Measurements from ENCODE around the gene LENG9. TPM values are rescaled to one million over a fixed set of nuclear protein-coding genes. Genes with fewer than 3 reads are reported as not detected.
A peak's percentile ranks its signal among the peaks of the same experiment; 100 is the strongest.

LENG9 gene
- total RNA-seq, 1 donor from 2014 or later, result 15.0 TPM

DNA sequence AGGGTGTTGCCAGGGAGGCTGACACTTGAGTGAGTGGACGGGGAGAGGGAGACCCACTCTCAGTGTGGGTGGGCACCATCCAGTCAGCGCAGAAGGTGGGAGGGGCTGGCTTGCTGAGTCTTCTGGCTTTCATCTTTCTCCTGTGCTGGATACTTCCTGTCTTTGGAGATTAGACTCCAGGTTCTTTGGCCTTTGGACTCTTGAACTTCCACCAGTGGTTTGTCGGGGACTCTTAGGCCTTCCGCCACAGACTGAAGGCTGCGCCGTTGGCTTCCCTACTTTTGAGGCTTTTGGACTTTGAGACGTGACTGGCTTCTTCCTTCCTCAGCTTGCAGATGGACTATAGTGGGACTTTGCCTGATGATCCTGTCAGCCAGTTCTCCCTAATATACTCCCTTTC is 18.8 kb downstream of the LENG9 start:
- Histone ChIP-seq H3K36me3 (ENCODE audit: control insufficient read depth, insufficient read depth, low read length) (peaks cover 1% of the 10 kb centered on the region), H3K4me3 (ENCODE audit: low read depth, low read length) (no peak overlapping the region), H3K27me3 (ENCODE audit: control insufficient read depth, insufficient read depth, low read length) (no peaks in the 10 kb centered on the region)
- FAIRE-seq (no peak), DNase-seq (ENCODE audit: low read depth) (no peak)
- TF ChIP-seq CTCF (IDR thresholded peaks at IDR 0.05; ENCODE audit: insufficient read depth, low read length, severe bottlenecking), result no peak

DNA sequence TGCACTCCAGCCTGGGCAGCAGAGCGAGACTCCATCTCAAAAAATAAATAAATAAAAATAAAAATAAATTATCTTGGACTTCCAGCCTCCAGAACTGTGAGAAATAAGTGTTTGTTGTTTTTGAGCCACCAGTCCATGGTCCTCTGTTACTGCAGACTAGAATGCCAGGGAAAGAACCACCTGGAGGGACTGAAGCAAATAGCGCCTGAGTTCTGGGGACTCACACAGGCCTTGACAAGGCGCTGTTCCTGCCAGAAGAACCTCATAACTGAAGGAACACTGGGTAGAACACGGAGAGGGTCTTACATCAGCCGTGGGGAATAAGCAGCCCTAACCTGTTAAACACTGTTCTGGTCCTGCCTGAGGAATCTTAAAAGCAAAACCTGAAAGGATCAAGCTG is 22.9 kb downstream of the LENG9 start:
- Histone ChIP-seq H3K36me3 (ENCODE audit: control insufficient read depth, insufficient read depth, low read length) (peaks cover 3% of the 10 kb centered on the region), H3K27me3 (ENCODE audit: control insufficient read depth, insufficient read depth, low read length) (no peaks in the 10 kb centered on the region), H3K4me3 (ENCODE audit: low read depth, low read length) (no peak overlapping the region)
- no peak for DNase-seq (ENCODE audit: low read depth)
- FAIRE-seq, result no peak
- TF ChIP-seq CTCF (IDR thresholded peaks at IDR 0.05; ENCODE audit: insufficient read depth, low read length, severe bottlenecking), result no peak

- DNase-seq (ENCODE audit: low read depth) (peak; percentile 36), FAIRE-seq (peak; percentile 50)
- no peaks in the 10 kb centered on the region for H3K27me3 ChIP-seq (ENCODE audit: control insufficient read depth, insufficient read depth, low read length)
- H3K4me3 ChIP-seq (ENCODE audit: low read depth, low read length), result no peak overlapping the region
- peaks cover 2% of the 10 kb centered on the region for H3K36me3 ChIP-seq (ENCODE audit: control insufficient read depth, insufficient read depth, low read length)
- TF ChIP-seq CTCF (IDR thresholded peaks at IDR 0.05; ENCODE audit: insufficient read depth, low read length, severe bottlenecking), result peak; percentile 62
These were observed 24.3 kb downstream of the LENG9 start for GRCh38 chr19:54439174-54439851.

GRCh38 chr19:54436628-54437252 is 26.8 kb downstream of the LENG9 start:
- peaks cover 2% of the 10 kb centered on the region for H3K36me3 ChIP-seq (ENCODE audit: control insufficient read depth, insufficient read depth, low read length)
- TF ChIP-seq CTCF (IDR thresholded peaks at IDR 0.05; ENCODE audit: insufficient read depth, low read length, severe bottlenecking), result no peak
- no peak for FAIRE-seq
- no peaks in the 10 kb centered on the region for H3K27me3 ChIP-seq (ENCODE audit: control insufficient read depth, insufficient read depth, low read length)
- H3K4me3 ChIP-seq (ENCODE audit: low read depth, low read length), result no peak overlapping the region
- no peak for DNase-seq (ENCODE audit: low read depth)

- Histone ChIP-seq H3K36me3 (ENCODE audit: control insufficient read depth, insufficient read depth, low read length) (peaks cover 2% of the 10 kb centered on the region), H3K4me3 (ENCODE audit: low read depth, low read length) (no peak overlapping the region), H3K27me3 (ENCODE audit: control insufficient read depth, insufficient read depth, low read length) (no peaks in the 10 kb centered on the region)
- TF ChIP-seq CTCF (IDR thresholded peaks at IDR 0.05; ENCODE audit: insufficient read depth, low read length, severe bottlenecking), result no peak
- FAIRE-seq (no peak), DNase-seq (ENCODE audit: low read depth) (no peak)
These were observed 27.5 kb downstream of the LENG9 start for GRCh38 chr19:54436031-54436523.

All from bronchial epithelial cell (primary cell).